Pancreas (tissue), 10 donors: ENCODE results near the gene DOCK8. TPM values are rescaled to one million over a fixed set of nuclear protein-coding genes. Genes with fewer than 3 reads are reported as not detected.
A peak's percentile ranks its signal among the peaks of the same experiment; 100 is the strongest.

Source experiments
- ATAC-seq, 4 donors: fragments of 200-7000 bp; cut with Tn5 transposase; one replicate each; pipeline versions ENCODE4 v1.8.0 to v1.9.1; 2020; ENCODE audit warnings: mild to moderate bottlenecking in 4 of 4, moderate library complexity in 4 of 4
- DNase-seq, 6 donors: peaks; one replicate each; pipeline ENCODE4 v3.0.0-alpha.2; 2020
- FAIRE-seq: peaks from 2 replicates; lab custom pipeline; 2012; peaks lifted over from hg19 to GRCh38; lab: Jason Lieb, UNC
- H3K27ac ChIP-seq, 4 donors: fragments of 200-600 bp; sonication (generic); 1 replicate in 3 of 4; 2 replicates in 1 of 4; pipeline versions ENCODE4 v1.5.0 to v1.8.0; 2020
- H3K27me3 ChIP-seq, 4 donors: fragments of 200-600 bp; one replicate each; pipeline ENCODE4 v1.8.0; 2021
- H3K36me3 ChIP-seq, 3 donors: fragments of 200-600 bp; sonication (generic) in 1 of 3; one replicate each; pipeline versions ENCODE4 v1.5.0 to v1.8.0; 2020 to 2021
- H3K4me1 ChIP-seq, 3 donors: fragments of 200-600 bp; one replicate each; pipeline ENCODE4 v1.8.0; 2021
- H3K4me3 ChIP-seq, 4 donors: fragments of 200-600 bp; sonication (generic) in 2 of 4; one replicate each; pipeline versions ENCODE4 v1.5.0 to v1.8.0; 2020 to 2021
- H3K9me3 ChIP-seq, 4 donors: fragments of 200-600 bp; one replicate each; pipeline ENCODE4 v1.8.0; 2021
- CTCF ChIP-seq, 4 donors: fragments of 200-600 bp; sonication (generic) in 3 of 4; IDR thresholded peaks; one replicate each; pipeline versions ENCODE4 v1.5.0 to v1.8.0; 2021; ENCODE audit warnings: antibody characterized with exemption in 4 of 4
- WGBS, 2 donors: extraction: QIAGEN DNeasy Blood & Tissue Kit; methylation state at CpG; one replicate each; pipeline ENCODE4 v1.1.7; 2013; 5-methylcytosine and 5-hydroxymethylcytosine counted together
- intact Hi-C, 3 donors: fragments of 100-400 bp; cut with DNase I; formaldehyde crosslinking; loops; one replicate each; pipeline versions ENCODE4 v1.11.1 to v1.14.2; 2022
- polyA plus RNA-seq, 2 donors: library from polyadenylated mRNA; stranded (reverse); fragments of 200-250 nt; gene quantifications; one replicate each; pipeline ENCODE4 v1.2.3, GENCODE V29; 2013
- total RNA-seq, 6 donors: library from RNA; stranded (reverse); fragmentation: NEBNext Ultra II Directional in 4 of 6; extraction: Animal tissue kit (Norgen Biotek cat#: 25700) in 4 of 6; gene quantifications; one replicate each; pipeline versions ENCODE4 v1.2.1 to v1.2.4, GENCODE V29; 2021 to 2023
- donor health status: healthy with polysubstance abuse.
- donor health status: DM: no; HTN: no; CAD: no; lungs with moderate emphysema.
- donor health status: DM: no; HTN: no; CAD: no.
- donor health status: control.
- donor health status: control.
- donor health status: Bipolar disorder and iron deficiency.
- donor health status: DM: yes; HTN: yes; CAD: no.
- donor health status: DM: no; HTN: no; CAD: no.
- donor health status: DM: no; HTN: no; CAD: no.
- donor health status: DM: yes; HTN: yes; CAD: no.

DOCK8 gene
- total and polyA plus RNA-seq, 8 donors = 1.7 to 22.7 (median 6.0) TPM

- ATAC-seq = peak in 3 of 4 donors; percentile 30 to 65 (median 49)
- 63 to 64% methylated on average over 4 of the region's 4 CpGs for WGBS, 2 donors
These were observed 89.4 kb downstream of the DOCK8 start for GRCh38 chr9:304106-304505.

GRCh38 chr9:304519-305185, 90.0 kb downstream of the DOCK8 start:
- Histone ChIP-seq H3K4me1 (no peaks in the 10 kb centered on the region), H3K4me3 (no peak overlapping the region), H3K27ac (peak overlapping the region in 2 of 4 donors; percentile 19 to 59), H3K36me3 (no peaks in the 10 kb centered on the region), H3K9me3 (no peaks in the 10 kb centered on the region), H3K27me3 (no peaks in the 10 kb centered on the region)
- intact Hi-C loops = no loop called here
- peak in 3 of 4 donors; percentile 47 to 73 (median 59) for ATAC-seq
- 56 to 66% methylated on average over 10 of the region's 10 CpGs for whole genome bisulfite sequencing, 2 donors
- no peak for DNase-seq
- FAIRE-seq = peak; percentile 64
- no peak for TF ChIP-seq CTCF (IDR thresholded peaks at IDR 0.05)

More at GRCh38 chr9:304106-304505, 89.4 kb downstream of the DOCK8 start:
- no peak for FAIRE-seq
- no peak for DNase-seq
- no peak for TF ChIP-seq CTCF (IDR thresholded peaks at IDR 0.05)
- H3K4me1 ChIP-seq = no peaks in the 10 kb centered on the region
- no peaks in the 10 kb centered on the region for H3K27me3 ChIP-seq
- H3K27ac ChIP-seq = peak overlapping the region in 2 of 4 donors; percentile 19 to 59
- no peaks in the 10 kb centered on the region for H3K9me3 ChIP-seq
- H3K36me3 ChIP-seq = no peaks in the 10 kb centered on the region
- H3K4me3 ChIP-seq = no peak overlapping the region
- intact Hi-C loops = no loop called here

- DNase-seq (peak in 2 of 6 donors; percentile 8 to 20), FAIRE-seq (no peak), ATAC-seq (peak in 3 of 4 donors; percentile 58 to 82 (median 66))
- TF ChIP-seq CTCF (IDR thresholded peaks at IDR 0.05) = no peak
- Histone ChIP-seq H3K9me3 (no peaks in the 10 kb centered on the region), H3K36me3 (no peaks in the 10 kb centered on the region), H3K27me3 (no peaks in the 10 kb centered on the region), H3K27ac (no peak overlapping the region), H3K4me1 (no peaks in the 10 kb centered on the region), H3K4me3 (no peak overlapping the region)
- 82 to 89% methylated on average over 7 of the region's 7 CpGs for WGBS, 2 donors
- intact Hi-C loops = no loop called here
These were observed 92.2 kb downstream of the DOCK8 start for GRCh38 chr9:306907-307306.

DNA sequence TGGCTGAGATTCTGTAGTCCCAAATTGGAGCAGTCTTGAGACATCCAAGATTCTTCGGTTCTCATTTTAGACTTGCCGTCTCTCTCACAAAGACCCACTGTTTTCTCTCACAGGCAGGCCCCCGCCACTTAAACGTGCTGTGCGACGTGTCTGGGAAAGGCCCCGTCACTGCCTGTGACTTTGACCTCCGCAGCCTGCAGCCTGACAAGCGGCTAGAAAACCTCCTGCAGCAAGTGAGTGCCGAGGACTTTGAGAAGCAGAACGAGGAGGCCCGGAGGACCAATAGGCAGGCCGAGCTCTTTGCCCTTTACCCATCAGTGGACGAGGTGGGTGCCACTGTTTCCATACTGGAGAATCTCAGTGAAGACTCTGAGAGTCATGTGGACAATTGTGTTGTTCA, 97.2 kb downstream of the DOCK8 start:
- no peak for ATAC-seq
- no peaks in the 10 kb centered on the region for H3K27me3 ChIP-seq
- no peak for FAIRE-seq
- H3K9me3 ChIP-seq = no peaks in the 10 kb centered on the region
- H3K4me3 ChIP-seq = no peak overlapping the region
- no peaks in the 10 kb centered on the region for H3K4me1 ChIP-seq
- H3K27ac ChIP-seq = no peak overlapping the region
- intact Hi-C loops = no loop called here
- no peak for DNase-seq
- H3K36me3 ChIP-seq = no peaks in the 10 kb centered on the region
- no peak for TF ChIP-seq CTCF (IDR thresholded peaks at IDR 0.05)
- 79 to 84% methylated on average over 14 of the region's 14 CpGs for WGBS, 2 donors
